ENCODE data around the gene MORN1. TPM values are rescaled to one million over a fixed set of nuclear protein-coding genes. Genes with fewer than 3 reads are reported as not detected.

The MORN1 gene
- total and polyA plus RNA-seq, 4 donors = 2.3 to 6.9 (median 3.6) TPM

DNA sequence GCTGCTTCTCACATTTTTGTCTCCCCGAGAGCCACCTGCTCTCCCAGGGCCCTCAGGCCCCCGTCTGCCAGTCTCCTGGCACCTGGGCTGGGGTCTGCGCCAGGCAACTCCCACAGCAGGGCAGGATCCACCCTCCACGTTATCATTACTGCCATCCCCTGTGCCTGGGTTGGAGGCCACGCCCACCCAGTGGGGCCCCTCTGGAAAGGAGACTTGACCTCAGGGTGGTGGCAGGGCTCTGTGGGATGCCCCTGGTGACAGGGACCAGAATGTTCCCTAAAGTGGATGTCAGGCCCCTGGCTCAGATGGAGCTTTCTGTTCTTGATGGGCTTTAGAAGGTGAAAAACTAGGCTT lies 96.7 kb downstream of the MORN1 start:
- WGBS = 95% methylated on average over 5 of the region's 5 CpGs
- Histone ChIP-seq H3K36me3 (ENCODE audit: control insufficient read depth in 4 of 4, insufficient read depth in 3 of 4, low read depth in 1 of 4, low read length in 3 of 4) (no peaks in the 10 kb centered on the region), H3K9ac (ENCODE audit: low read depth in 1 of 2, low read length in 2 of 2) (no peak overlapping the region), H3K27me3 (ENCODE audit: control insufficient read depth in 4 of 4, insufficient read depth in 4 of 4, low read length in 3 of 4) (no peaks in the 10 kb centered on the region), H3K9me3 (ENCODE audit: control insufficient read depth in 4 of 4, low read length in 3 of 4) (no peaks in the 10 kb centered on the region), H3K4me3 (ENCODE audit: low read depth in 1 of 3, low read length in 3 of 3) (no peak overlapping the region), H3K4me1 (ENCODE audit: control insufficient read depth in 4 of 4, insufficient read depth in 4 of 4, low read length in 3 of 4) (peaks cover 13 to 64% (median 42%) of the 10 kb centered on the region in 4 donors), H3K27ac (ENCODE audit: low read depth in 1 of 2, low read length in 2 of 2) (no peak overlapping the region)
- DNase-seq (ENCODE audit: low spot score) = peak; percentile 63
- TF ChIP-seq, protein P1, sequence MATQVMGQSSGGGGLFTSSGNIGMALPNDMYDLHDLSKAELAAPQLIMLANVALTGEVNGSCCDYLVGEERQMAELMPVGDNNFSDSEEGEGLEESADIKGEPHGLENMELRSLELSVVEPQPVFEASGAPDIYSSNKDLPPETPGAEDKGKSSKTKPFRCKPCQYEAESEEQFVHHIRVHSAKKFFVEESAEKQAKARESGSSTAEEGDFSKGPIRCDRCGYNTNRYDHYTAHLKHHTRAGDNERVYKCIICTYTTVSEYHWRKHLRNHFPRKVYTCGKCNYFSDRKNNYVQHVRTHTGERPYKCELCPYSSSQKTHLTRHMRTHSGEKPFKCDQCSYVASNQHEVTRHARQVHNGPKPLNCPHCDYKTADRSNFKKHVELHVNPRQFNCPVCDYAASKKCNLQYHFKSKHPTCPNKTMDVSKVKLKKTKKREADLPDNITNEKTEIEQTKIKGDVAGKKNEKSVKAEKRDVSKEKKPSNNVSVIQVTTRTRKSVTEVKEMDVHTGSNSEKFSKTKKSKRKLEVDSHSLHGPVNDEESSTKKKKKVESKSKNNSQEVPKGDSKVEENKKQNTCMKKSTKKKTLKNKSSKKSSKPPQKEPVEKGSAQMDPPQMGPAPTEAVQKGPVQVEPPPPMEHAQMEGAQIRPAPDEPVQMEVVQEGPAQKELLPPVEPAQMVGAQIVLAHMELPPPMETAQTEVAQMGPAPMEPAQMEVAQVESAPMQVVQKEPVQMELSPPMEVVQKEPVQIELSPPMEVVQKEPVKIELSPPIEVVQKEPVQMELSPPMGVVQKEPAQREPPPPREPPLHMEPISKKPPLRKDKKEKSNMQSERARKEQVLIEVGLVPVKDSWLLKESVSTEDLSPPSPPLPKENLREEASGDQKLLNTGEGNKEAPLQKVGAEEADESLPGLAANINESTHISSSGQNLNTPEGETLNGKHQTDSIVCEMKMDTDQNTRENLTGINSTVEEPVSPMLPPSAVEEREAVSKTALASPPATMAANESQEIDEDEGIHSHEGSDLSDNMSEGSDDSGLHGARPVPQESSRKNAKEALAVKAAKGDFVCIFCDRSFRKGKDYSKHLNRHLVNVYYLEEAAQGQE (IDR thresholded peaks at IDR 0.05) = no peak
- no peak for TF ChIP-seq HNF4A (conservative IDR thresholded peaks at IDR 0.05)
- TF ChIP-seq, protein P2, sequence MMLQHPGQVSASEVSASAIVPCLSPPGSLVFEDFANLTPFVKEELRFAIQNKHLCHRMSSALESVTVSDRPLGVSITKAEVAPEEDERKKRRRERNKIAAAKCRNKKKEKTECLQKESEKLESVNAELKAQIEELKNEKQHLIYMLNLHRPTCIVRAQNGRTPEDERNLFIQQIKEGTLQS (IDR thresholded peaks at IDR 0.05) = no peak
- TF ChIP-seq SP1 (IDR thresholded peaks at IDR 0.05) = no peak
- no peak for TF ChIP-seq NR2F2 (IDR thresholded peaks at IDR 0.05)
- TF ChIP-seq HNF4G (IDR thresholded peaks at IDR 0.05) = no peak
- TF ChIP-seq RXRA (IDR thresholded peaks at IDR 0.05) = no peak
- no peak for TF ChIP-seq GABPA (IDR thresholded peaks at IDR 0.05 in 1 of 2, conservative IDR thresholded peaks at IDR 0.05 in 1 of 2)
- no peak for TF ChIP-seq YY1 (IDR thresholded peaks at IDR 0.05)
- TF ChIP-seq TAF1 (conservative IDR thresholded peaks at IDR 0.05) = no peak
- TF ChIP-seq EGR1 (IDR thresholded peaks at IDR 0.05; ENCODE audit: low read depth in 2 of 2) = no peak

DNA sequence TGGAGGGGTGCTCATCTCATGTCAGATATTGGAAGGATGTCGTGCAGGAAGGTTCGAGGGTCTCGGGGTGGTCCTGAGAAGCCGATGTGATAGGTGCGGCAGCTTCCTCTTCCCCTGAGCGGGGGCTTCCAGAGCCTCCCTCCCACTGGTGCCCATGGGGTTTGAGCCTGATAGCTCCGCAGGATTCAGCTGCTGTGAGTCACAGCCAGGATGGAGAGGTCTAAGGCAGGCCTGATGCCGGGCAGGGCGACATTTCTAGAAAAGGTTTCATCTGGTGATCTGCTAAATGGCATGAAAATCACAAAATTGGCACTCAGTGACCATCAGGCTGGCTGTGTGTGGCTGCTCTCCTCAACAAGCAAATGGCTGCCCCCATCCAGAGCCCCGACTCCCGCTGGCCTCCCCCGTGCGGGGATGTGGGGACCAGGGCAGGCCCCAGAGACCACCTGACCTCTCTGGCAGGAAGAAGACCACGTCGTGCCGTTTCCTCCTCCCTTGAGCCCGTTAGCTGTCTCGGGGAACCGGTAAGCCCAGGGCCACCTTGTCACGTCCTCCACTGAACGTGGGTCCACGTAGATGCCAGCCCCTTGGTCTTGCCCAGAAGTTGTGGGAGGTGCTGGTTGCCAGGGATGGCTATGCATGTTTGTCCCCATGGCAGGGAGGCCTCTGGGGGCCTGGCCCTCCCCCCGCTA lies 97.2 kb downstream of the MORN1 start:
- H3K27ac ChIP-seq (ENCODE audit: low read depth in 1 of 2, low read length in 2 of 2) = no peak overlapping the region
- H3K4me1 ChIP-seq (ENCODE audit: control insufficient read depth in 4 of 4, insufficient read depth in 4 of 4, low read length in 3 of 4) = peaks cover 14 to 61% (median 38%) of the 10 kb centered on the region in 4 donors
- no peaks in the 10 kb centered on the region for H3K9me3 ChIP-seq (ENCODE audit: control insufficient read depth in 4 of 4, low read length in 3 of 4)
- TF ChIP-seq JUND (IDR thresholded peaks at IDR 0.05) (no peak), HNF4A (conservative IDR thresholded peaks at IDR 0.05) (no peak), GABPA (IDR thresholded peaks at IDR 0.05 in 1 of 2, conservative IDR thresholded peaks at IDR 0.05 in 1 of 2) (no peak), HNF4G (IDR thresholded peaks at IDR 0.05) (no peak), RXRA (IDR thresholded peaks at IDR 0.05) (no peak), FOXA1 (IDR thresholded peaks at IDR 0.05) (no peak), TAF1 (conservative IDR thresholded peaks at IDR 0.05) (no peak), RAD21 (IDR thresholded peaks at IDR 0.05) (no peak), SP1 (IDR thresholded peaks at IDR 0.05) (no peak), NR2F2 (IDR thresholded peaks at IDR 0.05) (no peak), YY1 (IDR thresholded peaks at IDR 0.05) (no peak), EGR1 (IDR thresholded peaks at IDR 0.05; ENCODE audit: low read depth in 2 of 2) (no peak), FOXA2 (IDR thresholded peaks at IDR 0.05) (no peak)
- TF ChIP-seq, protein P1 (IDR thresholded peaks at IDR 0.05) = no peak
- TF ChIP-seq, protein P2 (IDR thresholded peaks at IDR 0.05) = no peak
- TF ChIP-seq, protein P3, sequence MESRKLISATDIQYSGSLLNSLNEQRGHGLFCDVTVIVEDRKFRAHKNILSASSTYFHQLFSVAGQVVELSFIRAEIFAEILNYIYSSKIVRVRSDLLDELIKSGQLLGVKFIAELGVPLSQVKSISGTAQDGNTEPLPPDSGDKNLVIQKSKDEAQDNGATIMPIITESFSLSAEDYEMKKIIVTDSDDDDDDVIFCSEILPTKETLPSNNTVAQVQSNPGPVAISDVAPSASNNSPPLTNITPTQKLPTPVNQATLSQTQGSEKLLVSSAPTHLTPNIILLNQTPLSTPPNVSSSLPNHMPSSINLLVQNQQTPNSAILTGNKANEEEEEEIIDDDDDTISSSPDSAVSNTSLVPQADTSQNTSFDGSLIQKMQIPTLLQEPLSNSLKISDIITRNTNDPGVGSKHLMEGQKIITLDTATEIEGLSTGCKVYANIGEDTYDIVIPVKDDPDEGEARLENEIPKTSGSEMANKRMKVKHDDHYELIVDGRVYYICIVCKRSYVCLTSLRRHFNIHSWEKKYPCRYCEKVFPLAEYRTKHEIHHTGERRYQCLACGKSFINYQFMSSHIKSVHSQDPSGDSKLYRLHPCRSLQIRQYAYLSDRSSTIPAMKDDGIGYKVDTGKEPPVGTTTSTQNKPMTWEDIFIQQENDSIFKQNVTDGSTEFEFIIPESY (IDR thresholded peaks at IDR 0.05) = no peak
- TF ChIP-seq, protein P4, sequence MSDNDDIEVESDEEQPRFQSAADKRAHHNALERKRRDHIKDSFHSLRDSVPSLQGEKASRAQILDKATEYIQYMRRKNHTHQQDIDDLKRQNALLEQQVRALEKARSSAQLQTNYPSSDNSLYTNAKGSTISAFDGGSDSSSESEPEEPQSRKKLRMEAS (IDR thresholded peaks at IDR 0.05) = no peak
- TF ChIP-seq, protein P5, sequence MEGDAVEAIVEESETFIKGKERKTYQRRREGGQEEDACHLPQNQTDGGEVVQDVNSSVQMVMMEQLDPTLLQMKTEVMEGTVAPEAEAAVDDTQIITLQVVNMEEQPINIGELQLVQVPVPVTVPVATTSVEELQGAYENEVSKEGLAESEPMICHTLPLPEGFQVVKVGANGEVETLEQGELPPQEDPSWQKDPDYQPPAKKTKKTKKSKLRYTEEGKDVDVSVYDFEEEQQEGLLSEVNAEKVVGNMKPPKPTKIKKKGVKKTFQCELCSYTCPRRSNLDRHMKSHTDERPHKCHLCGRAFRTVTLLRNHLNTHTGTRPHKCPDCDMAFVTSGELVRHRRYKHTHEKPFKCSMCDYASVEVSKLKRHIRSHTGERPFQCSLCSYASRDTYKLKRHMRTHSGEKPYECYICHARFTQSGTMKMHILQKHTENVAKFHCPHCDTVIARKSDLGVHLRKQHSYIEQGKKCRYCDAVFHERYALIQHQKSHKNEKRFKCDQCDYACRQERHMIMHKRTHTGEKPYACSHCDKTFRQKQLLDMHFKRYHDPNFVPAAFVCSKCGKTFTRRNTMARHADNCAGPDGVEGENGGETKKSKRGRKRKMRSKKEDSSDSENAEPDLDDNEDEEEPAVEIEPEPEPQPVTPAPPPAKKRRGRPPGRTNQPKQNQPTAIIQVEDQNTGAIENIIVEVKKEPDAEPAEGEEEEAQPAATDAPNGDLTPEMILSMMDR (IDR thresholded peaks at IDR 0.05; ENCODE audit: low read depth, low read length, missing input control) = no peak
- H3K9ac ChIP-seq (ENCODE audit: low read depth in 1 of 2, low read length in 2 of 2) = no peak overlapping the region
- no peaks in the 10 kb centered on the region for H3K27me3 ChIP-seq (ENCODE audit: control insufficient read depth in 4 of 4, insufficient read depth in 4 of 4, low read length in 3 of 4)
- WGBS = 84% methylated on average over 23 of the region's 23 CpGs
- no peak overlapping the region for H3K4me3 ChIP-seq (ENCODE audit: low read depth in 1 of 3, low read length in 3 of 3)
- H3K36me3 ChIP-seq (ENCODE audit: control insufficient read depth in 4 of 4, insufficient read depth in 3 of 4, low read depth in 1 of 4, low read length in 3 of 4) = peaks cover 0 to under 1% (median 0%) of the 10 kb centered on the region in 4 donors
- DNase-seq (ENCODE audit: low spot score) = no peak

Data from liver (tissue), 9 donors.